AG10803 (cell line): ENCODE results near the gene ST6GALNAC2.

Experiments used
- DNase-seq: peaks from one replicate; pipeline ENCODE4 v3.0.0; 2010; ENCODE audit warnings: low read depth
- H3K4me3 ChIP-seq: 2 replicates; pipeline ENCODE4 v1.5.1; 2011; ENCODE audit warnings: mild to moderate bottlenecking, low read length, control low read depth
- TF ChIP-seq, protein P1 (sequence below): conservative IDR thresholded peaks from 2 replicates; pipeline ENCODE4 v1.5.1; 2011; ENCODE audit warnings: mild to moderate bottlenecking, low read length, control low read depth, inconsistent platforms

The ST6GALNAC2 gene

GRCh38 chr17:76570877-76571471 is 14.7 kb downstream of the ST6GALNAC2 start:
- TF ChIP-seq, protein P1, sequence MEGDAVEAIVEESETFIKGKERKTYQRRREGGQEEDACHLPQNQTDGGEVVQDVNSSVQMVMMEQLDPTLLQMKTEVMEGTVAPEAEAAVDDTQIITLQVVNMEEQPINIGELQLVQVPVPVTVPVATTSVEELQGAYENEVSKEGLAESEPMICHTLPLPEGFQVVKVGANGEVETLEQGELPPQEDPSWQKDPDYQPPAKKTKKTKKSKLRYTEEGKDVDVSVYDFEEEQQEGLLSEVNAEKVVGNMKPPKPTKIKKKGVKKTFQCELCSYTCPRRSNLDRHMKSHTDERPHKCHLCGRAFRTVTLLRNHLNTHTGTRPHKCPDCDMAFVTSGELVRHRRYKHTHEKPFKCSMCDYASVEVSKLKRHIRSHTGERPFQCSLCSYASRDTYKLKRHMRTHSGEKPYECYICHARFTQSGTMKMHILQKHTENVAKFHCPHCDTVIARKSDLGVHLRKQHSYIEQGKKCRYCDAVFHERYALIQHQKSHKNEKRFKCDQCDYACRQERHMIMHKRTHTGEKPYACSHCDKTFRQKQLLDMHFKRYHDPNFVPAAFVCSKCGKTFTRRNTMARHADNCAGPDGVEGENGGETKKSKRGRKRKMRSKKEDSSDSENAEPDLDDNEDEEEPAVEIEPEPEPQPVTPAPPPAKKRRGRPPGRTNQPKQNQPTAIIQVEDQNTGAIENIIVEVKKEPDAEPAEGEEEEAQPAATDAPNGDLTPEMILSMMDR, result no peak
- H3K4me3 ChIP-seq, result no peak overlapping the region
- DNase-seq, result no peak

DNA sequence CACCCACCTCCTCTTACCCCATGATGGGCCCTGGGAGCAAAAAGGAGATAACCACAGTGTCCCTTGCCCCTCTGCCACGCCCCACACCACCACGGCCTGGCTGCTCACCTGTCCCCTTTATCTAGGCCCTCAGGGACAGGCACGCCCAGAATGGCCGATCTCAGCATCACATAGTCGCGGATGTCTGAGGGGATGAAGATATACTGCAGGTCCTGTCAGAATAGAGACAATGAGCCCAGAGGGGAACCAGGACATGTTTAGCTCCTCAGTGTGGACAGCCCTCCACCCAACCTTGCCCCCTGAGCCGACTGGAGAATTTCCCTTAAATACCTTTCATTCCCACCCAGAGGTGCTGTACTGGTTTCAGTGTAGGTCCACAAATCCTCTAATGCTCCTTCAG is 15.2 kb downstream of the ST6GALNAC2 start:
- TF ChIP-seq, protein P1, result no peak

DNA sequence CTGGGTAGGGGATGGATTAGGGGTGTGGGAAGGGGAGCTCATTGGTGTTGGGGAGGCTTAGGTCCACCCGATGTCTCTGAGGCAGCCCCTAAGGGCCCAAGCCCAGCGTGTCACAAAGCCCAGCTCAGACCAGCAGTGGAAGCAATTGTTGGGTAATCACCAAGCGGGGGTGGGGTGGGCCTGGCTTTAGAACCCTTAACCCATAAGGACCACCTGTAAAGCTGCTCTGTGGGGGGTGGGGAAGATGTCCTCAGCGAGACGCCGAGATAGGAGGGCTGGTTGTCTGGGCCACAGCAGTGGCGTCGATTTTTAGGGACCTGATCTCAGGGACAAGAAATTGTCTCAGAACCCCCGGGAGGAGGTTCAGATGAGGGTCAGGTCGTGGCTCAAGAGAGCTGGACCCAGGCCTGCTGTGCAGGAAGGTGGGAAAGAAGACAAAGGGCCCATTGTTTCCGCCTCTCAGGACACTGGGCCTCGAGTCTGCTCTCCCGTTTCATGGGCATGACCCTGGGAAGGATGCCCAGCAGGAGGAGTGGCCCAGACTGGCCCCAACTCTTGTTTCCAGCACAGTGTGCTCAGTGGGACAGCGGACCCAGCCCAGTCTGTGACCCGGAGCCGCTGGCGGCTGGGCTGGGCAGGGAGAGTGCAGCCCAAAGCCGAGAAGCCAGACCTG is 15.9 kb downstream of the ST6GALNAC2 start:
- H3K4me3 ChIP-seq, result no peak overlapping the region

More for the DNA sequence above, 15.2 kb downstream of the ST6GALNAC2 start:
- DNase-seq, result no peak
- H3K4me3 ChIP-seq, result no peak overlapping the region

DNA sequence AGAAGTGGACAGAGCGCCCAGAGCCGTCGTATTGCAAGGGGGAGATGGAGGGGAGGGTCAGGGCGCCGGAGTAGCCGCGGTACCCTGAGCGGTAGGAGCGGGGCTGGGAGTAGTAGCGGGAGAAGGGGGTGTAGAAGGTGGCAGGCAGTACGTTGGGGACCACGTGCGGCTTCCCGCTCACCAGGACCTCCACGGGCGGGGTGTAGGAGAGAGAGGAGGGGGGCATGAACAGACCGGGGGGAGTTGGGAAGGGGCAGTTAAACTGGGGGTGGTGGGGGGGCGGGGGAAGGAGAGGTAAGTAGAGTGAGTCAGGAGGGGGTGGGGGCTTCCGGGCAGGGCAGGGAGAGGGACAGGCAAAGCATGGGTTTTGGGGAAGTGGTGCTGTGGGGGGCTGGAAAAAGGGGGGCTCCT is 16.8 kb downstream of the ST6GALNAC2 start:
- TF ChIP-seq, protein P1, result no peak
- no peak overlapping the region for H3K4me3 ChIP-seq
- DNase-seq, result no peak

More for the DNA sequence above, 15.9 kb downstream of the ST6GALNAC2 start:
- no peak for DNase-seq
- TF ChIP-seq, protein P1, result no peak

GRCh38 chr17:76567634-76568432 is 17.8 kb downstream of the ST6GALNAC2 start:
- H3K4me3 ChIP-seq, result no peak overlapping the region
- TF ChIP-seq, protein P1, result no peak
- no peak for DNase-seq

DNA sequence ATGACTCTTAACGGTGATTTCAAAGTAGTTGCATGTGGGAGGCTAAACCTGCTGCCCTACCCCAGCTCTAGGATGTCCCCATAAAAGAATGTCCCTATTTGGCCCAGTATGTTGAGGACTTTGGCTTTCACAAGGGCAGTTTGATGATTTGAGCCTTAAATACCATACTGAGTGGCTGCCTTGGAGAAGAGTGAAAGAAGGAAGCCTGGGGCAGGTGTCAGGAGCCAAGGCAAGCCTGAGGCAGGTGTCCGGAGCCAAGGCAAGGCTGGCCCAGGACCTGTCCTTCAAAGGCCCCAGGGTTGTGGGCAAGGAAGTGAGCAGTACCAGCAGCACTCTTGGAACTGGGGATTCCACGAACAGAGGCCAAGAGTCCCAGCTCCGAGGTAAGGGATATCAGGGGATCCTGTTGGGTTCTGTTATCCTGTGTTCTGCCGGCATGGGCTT is 18.6 kb downstream of the ST6GALNAC2 start:
- TF ChIP-seq, protein P1, result no peak
- H3K4me3 ChIP-seq, result no peak overlapping the region
- DNase-seq, result no peak
